Lower lobe of right lung (tissue), 2 donors: ENCODE measurements around the gene ANKS1B. TPM values are rescaled to one million over a fixed set of nuclear protein-coding genes. Genes with fewer than 3 reads are reported as not detected.

Experiments used
- ATAC-seq, 2 donors: fragments of 200-7000 bp; cut with Tn5 transposase; one replicate each; pipeline ENCODE4 v1.9.1; 2020 to 2022; ENCODE audit warnings: mild to moderate bottlenecking in 2 of 2, moderate library complexity in 2 of 2
- DNase-seq: peaks from one replicate; pipeline ENCODE4 v3.0.0-alpha.2; 2020
- H3K27ac ChIP-seq: fragments of 200-600 bp; one replicate; pipeline ENCODE4 v1.8.0; 2022
- H3K27me3 ChIP-seq: fragments of 200-600 bp; one replicate; pipeline ENCODE4 v1.8.0; 2022; ENCODE audit warnings: low read depth
- H3K36me3 ChIP-seq: fragments of 200-600 bp; one replicate; pipeline ENCODE4 v1.8.0; 2022; ENCODE audit warnings: mild to moderate bottlenecking
- H3K4me1 ChIP-seq: fragments of 200-600 bp; one replicate; pipeline ENCODE4 v1.8.0; 2022
- H3K4me3 ChIP-seq: fragments of 200-600 bp; one replicate; pipeline ENCODE4 v1.8.0; 2022; ENCODE audit warnings: mild to moderate bottlenecking
- H3K9me3 ChIP-seq: fragments of 200-600 bp; one replicate; pipeline ENCODE4 v1.8.0; 2022
- CTCF ChIP-seq: fragments of 200-600 bp; IDR thresholded peaks from one replicate; pipeline ENCODE4 v1.8.0; 2022; ENCODE audit warnings: antibody characterized with exemption, mild to moderate bottlenecking
- intact Hi-C: fragments of 100-400 bp; cut with DNase I; formaldehyde crosslinking; loops from one replicate; pipeline ENCODE4 v1.11.0; 2022
- total RNA-seq: library from RNA; stranded (reverse); fragmentation: NEBNext Ultra II Directional; extraction: Animal tissue kit (Norgen Biotek cat#: 25700); gene quantifications from one replicate; pipeline ENCODE4 v1.2.1, GENCODE V29; 2021
- donor health status: DM: no; HTN: yes; CAD: no; lungs with severe emphysema.

The ANKS1B gene
- total RNA-seq, 1 donor from 2014 or later, result 4.0 TPM

- ATAC-seq (no peak), DNase-seq (no peak)
- H3K36me3 ChIP-seq, result no peaks in the 10 kb centered on the region
- no peak for TF ChIP-seq CTCF
- H3K27ac ChIP-seq, result no peak overlapping the region
- H3K4me1 ChIP-seq, result no peaks in the 10 kb centered on the region
- no peak overlapping the region for H3K4me3 ChIP-seq
- H3K27me3 ChIP-seq, result no peaks in the 10 kb centered on the region
- no peaks in the 10 kb centered on the region for H3K9me3 ChIP-seq
- intact Hi-C loops, result no loop called here
Observed at GRCh38 chr12:99005601-99006000, 979.1 kb downstream of the ANKS1B start.

DNA sequence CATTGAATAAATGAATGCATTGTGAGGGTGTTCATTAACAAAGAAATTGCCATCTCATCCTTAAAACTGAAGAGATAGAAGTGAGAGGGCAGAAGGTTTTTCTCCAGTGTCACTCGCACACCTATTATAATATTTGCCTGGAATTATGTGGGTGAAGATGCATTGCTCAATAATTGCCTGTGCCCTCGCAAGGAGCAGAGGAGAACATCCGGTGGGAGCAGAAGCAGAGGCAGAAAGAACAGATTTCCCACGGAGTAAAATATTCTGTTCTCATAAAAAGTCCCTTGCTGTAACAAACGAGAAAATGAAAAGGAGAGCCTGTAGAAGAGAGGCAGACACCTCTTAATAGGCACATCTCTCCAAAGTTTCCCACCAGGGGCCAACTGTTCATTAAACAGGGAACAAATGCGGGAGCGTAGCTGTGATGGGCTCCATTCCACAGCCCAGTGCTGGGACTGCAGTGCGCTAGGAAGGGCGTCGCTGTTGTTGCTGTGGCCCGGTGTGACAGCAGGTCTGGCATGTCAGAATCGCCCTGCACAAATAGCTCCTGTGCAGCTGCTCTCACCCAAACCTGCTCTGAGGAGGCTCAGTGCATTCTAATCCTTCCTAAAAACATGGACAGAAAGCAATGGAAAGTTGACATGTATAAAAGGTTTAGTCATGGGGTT, 979.8 kb downstream of the ANKS1B start:
- no peak for TF ChIP-seq CTCF
- H3K36me3 ChIP-seq, result no peaks in the 10 kb centered on the region
- ATAC-seq (no peak), DNase-seq (no peak)
- H3K9me3 ChIP-seq, result no peaks in the 10 kb centered on the region
- H3K4me1 ChIP-seq, result no peaks in the 10 kb centered on the region
- intact Hi-C loops, result no loop called here
- no peaks in the 10 kb centered on the region for H3K27me3 ChIP-seq
- H3K27ac ChIP-seq, result no peak overlapping the region
- H3K4me3 ChIP-seq, result no peak overlapping the region

- Histone ChIP-seq H3K27me3 (no peaks in the 10 kb centered on the region), H3K36me3 (no peaks in the 10 kb centered on the region), H3K4me1 (no peaks in the 10 kb centered on the region), H3K9me3 (no peaks in the 10 kb centered on the region), H3K27ac (no peak overlapping the region), H3K4me3 (no peak overlapping the region)
- no peak for TF ChIP-seq CTCF
- DNase-seq (no peak), ATAC-seq (no peak)
- intact Hi-C loops, result no loop called here
Observed at GRCh38 chr12:99002731-99003130, 982.0 kb downstream of the ANKS1B start.

DNA sequence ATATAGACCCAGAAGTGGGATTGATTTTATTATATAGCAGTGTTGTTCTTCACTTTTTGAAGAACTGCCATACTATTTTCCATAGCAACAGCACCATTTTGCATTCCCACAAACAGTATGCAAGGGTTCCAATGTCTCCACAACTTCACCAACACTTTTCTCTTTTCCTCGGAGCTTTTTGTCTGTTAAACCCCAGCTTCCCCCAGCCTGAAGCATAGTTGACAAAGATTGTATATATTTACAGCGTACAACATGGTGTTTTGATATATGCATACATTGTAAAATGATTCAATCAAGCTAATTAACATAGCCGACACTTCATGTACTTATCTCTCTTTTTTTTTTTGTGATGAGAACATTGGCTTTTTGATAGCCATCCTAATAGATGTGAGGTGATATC, 982.6 kb downstream of the ANKS1B start:
- DNase-seq (no peak), ATAC-seq (no peak)
- Histone ChIP-seq H3K4me3 (no peak overlapping the region), H3K4me1 (no peaks in the 10 kb centered on the region), H3K9me3 (no peaks in the 10 kb centered on the region), H3K27ac (no peak overlapping the region), H3K27me3 (no peaks in the 10 kb centered on the region), H3K36me3 (no peaks in the 10 kb centered on the region)
- TF ChIP-seq CTCF, result no peak
- intact Hi-C loops, result no loop called here

DNA sequence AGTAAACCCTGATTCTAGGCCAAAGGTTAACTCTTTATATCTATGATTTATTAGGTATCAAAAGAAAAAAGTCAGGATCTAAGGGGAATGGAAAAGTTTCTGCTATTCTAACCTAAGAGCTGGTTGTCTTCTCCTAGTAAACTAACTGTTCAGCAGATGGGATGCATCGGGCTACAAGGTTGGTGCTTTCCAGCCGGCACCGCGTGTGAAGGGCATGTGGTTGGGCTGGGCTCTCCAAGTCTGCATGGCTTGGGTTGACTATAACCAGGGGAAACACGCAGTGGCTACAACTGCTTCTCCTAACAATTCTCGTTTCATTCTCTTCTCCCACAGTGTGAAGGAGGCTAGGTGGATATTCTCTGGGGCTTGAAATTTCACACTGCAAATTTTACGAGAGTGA, 985.2 kb downstream of the ANKS1B start:
- no peak overlapping the region for H3K27ac ChIP-seq
- TF ChIP-seq CTCF, result no peak
- no peaks in the 10 kb centered on the region for H3K9me3 ChIP-seq
- no peaks in the 10 kb centered on the region for H3K27me3 ChIP-seq
- H3K36me3 ChIP-seq, result no peaks in the 10 kb centered on the region
- H3K4me1 ChIP-seq, result no peaks in the 10 kb centered on the region
- ATAC-seq (peak; percentile 37 to 53), DNase-seq (no peak)
- no peak overlapping the region for H3K4me3 ChIP-seq
- intact Hi-C loops, result no loop called here
